ENCODE results near the gene RPL21.

GRCh38 chr13:27229642-27230041 is 21.7 kb upstream of the RPL21 start:
- TF ChIP-seq CTCF (optimal IDR thresholded peaks at IDR 0.05 in 1 of 3, IDR thresholded peaks at IDR 0.05 in 1 of 3, conservative IDR thresholded peaks at IDR 0.05 in 1 of 3; ENCODE audit: extremely low read depth in 1 of 3, insufficient read depth in 2 of 3, low read length in 3 of 3) (no peak), EZH2 (IDR thresholded peaks at IDR 0.05; ENCODE audit: low read length) (no peak)
